Activated CD4-positive, alpha-beta T cell treated with anti-CD3 and anti-CD28 coated beads for 24 hours (primary cell): ENCODE results near the gene ARPC5.
A peak's percentile ranks its signal among the peaks of the same experiment; 100 is the strongest.
"Not testable (repeated sequence)": the region's sequence is repeated elsewhere in the genome, so short reads cannot be mapped to it uniquely, and the experiment has no call there.

Experiments used
- DNase-seq, 2 donors: peaks; one replicate each; pipeline ENCODE4 v3.0.0-alpha.2; 2020; ENCODE audit warnings: low read depth in 2 of 2

ARPC5 gene

GRCh38 chr1:183635606-183636333 is at the start of gene ARPC5:
TSS of gene ARPC5 (minus strand) at chr1:183635783. CDS start at chr1:183635659, 124 bp downstream.
- peak; percentile 95 to 97 for DNase-seq

DNA sequence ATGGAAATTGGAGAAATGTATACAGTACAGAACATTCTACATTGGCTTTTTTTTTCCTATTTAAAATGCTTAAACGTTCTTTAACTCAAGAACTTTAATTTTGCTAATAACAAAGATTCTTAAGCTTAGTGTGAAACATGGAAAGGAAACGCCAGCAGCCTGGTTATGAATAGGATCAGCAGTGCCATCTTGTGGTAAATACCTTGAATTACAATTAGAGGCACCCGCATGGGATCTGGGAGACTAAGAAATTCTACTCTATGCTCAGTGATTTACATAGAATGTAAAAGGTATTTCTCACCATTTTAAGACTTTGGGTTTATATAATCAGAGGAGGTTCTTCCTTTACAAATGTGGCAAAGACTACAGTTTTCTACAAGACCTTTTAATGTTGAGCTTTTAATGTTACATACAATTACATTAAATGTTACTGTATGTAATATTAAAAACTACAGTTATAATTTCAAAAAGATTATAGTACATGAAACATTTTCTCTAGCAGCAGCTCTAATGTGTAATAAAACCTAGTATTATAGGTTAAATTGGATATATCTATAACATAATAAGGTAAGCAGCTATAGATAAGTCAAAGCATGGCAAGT is 49.6 kb upstream of the ARPC5 start:
- DNase-seq = peak; percentile 1 to 12

DNA sequence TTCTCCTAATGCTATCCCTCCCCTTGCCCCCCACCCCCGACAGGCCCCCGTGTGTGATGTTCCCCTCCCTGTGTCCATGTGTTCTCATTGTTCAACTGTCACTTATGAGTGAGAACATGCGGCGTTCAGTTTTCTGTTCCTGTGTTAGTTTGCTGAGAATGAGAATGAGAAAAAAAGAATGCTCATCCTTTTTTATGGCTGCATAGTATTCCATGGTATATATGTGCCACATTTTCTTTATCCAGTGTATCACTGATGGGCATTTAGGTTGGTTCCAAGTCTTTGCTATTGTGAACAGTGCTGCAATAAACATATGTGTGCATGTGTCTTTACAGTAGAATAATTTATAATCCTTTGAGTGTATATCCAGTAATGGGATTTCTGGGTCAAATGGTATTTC is 43.8 kb upstream of the ARPC5 start:
- not testable (repeated sequence) for DNase-seq

DNA sequence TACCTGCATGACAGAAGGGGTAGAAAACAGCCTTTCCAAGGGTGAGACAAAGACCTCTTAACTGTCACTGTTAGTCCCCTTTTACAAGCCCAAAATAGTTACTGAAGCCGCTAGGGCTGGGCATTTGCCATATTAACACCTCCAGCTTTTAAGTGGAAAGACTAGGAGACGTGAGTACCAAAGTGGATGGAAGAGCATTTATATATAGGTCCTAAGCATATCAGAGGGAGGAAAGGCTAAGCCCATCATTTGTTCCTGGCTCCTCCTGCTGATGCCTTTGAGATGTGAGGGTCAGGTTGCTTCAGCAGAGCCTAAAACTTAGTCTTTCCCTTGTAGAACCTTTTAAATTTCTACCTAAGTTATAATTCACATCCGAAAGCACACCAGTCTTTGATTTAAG is 43.2 kb upstream of the ARPC5 start:
- DNase-seq = no peak

GRCh38 chr1:183676586-183677189 is 41.1 kb upstream of the ARPC5 start:
- no peak for DNase-seq

- DNase-seq = no peak
Measured at GRCh38 chr1:183675883-183676585, 40.5 kb upstream of the ARPC5 start.

GRCh38 chr1:183675381-183675780 is 39.8 kb upstream of the ARPC5 start:
- no peak for DNase-seq

DNA sequence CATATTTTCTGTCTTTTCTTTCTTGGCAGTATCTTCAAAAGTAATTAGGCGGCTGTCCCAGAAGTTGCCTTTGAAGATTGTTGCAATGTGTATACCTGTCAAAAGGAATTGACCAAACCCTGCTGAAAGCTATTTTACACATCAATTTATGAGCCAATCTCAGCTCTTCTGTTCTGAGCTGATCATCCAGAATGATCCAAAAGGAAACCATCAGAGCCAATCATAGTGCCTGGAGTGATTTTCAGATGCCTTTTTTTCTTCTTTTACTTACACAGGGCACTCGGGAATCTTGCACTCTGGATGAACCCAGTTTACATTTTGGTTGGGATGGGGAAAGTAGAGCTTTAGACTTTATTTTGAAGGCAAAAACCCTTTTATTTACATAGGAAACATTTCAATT is 39.3 kb upstream of the ARPC5 start:
- DNase-seq = no peak

DNA sequence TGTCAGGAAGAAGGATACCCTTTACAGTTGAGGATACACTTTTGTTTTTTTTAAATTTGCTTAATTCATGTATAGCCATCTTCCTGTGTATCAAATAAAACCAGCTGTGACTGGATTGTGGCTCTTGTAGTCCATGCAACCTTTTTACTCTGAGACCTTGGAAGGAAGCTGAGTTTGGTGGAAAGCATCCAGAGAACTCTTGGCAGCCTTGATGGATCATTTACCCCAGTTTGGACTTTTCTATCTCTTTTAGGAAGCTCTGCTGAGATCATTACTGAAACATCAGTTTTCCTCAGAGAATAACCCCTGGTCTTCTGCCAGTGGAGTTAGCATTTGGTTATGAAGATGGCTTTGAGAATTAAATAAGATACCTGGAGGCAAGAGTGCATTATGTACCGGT is 38.8 kb upstream of the ARPC5 start:
- DNase-seq = no peak

DNA sequence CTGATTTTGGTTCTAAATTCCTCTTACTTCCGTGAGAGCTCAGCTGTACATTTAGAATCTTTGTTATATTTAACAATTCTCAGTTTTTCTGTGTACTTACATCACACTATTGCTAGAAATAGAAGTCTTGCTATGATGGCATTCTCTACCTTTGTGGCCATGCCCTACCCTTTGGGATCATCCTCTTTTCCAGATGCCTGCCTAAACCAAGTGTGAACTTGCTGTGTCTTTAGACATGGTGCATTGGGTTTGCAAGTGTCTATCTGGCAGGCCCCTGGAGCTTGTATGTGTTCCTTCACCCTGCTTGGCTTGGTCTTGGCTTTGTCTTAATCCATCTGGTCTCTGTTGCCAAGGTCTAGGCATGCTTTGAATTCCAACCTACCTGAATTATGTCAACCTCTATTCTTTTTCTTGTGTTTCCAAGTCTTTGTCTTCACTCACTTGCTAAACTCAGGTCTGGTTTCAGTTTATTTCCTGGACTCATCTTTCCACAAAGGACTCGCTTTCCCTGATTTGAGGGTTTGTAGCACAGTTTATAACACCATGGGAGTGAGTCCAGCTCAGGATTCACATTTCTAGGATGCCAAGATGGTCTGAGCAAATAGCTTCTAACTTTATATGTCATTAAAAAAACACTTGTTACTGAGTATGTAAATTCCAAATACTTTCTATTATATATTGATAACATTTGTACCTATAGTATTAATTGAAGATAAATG is 38.2 kb upstream of the ARPC5 start:
- DNase-seq = no peak

- DNase-seq = no peak
Measured at GRCh38 chr1:183670169-183670568, 34.6 kb upstream of the ARPC5 start.

- no peak for DNase-seq
Measured at GRCh38 chr1:183656355-183656754, 20.8 kb upstream of the ARPC5 start.

- peak; percentile 65 to 71 for DNase-seq
Measured at GRCh38 chr1:183655562-183656075, 20.0 kb upstream of the ARPC5 start.

DNA sequence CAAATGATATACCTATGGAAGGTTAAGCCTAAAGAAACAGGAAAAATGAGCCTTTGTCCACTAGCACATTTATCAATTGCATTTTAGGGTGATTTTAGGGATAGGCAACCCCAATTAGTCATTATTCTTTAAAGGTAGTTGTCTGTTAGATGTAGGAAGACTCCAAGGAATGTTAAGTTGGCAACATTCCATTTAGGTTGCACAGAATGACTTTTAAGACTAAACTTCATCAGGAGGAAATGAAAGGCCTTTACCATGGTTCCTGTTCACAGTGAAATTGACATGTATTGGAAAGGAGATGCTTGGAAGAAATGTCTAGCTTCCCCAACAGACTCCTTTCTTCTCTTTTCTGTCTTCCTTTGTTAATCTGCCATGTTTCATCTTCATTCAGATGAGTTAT is 19.1 kb upstream of the ARPC5 start:
- no peak for DNase-seq

DNA sequence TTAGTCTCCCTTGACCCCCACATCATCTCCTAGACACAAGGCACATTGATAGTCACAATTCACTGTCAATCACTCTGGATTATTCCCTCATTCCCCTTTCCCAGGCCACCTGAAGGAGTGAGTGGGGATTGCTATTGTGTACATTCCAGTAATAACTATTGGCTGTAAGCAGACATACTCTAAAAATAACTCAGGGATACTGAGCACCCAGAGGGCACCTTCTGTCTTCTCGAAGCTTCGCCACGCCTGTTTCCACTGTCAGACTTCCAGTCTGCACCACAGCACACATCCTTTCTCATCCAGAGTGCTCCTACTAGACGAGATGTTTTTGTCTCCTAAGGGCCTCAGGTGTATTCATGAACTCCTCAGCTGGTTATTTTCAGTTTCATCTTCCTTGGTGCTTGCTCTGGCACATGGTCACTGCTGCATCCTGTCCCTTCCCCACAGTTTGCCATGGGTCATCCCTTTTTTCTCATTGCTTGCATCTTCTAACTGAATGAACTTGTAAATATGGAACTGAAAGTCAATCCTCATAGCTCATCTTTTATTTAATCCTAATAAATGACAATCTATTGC is 18.4 kb upstream of the ARPC5 start:
- DNase-seq = no peak

DNA sequence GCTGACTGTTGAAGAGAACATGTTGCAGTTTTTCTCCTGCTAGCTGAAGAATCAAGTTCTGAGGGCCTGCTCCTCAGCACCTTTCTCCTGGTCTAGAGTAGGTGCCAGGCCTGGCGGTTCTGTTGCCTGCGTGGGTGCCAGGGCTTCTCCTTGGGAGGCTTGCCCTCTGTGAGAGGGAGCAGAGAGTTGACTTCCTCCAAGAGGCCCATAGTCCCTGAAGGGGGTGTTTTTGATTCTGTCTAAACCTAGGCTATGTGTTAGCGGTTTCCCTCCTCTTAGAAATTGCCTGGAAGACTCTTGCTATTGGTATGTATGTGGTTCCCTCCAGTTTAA is 17.8 kb upstream of the ARPC5 start:
- DNase-seq = no peak

- no peak for DNase-seq
Measured at GRCh38 chr1:183652547-183653461, 17.2 kb upstream of the ARPC5 start, which contains the start of gene APOBEC4. TSS of gene APOBEC4 (minus strand) at chr1:183653316. CDS start at chr1:183648781, 4,535 bp downstream.

DNA sequence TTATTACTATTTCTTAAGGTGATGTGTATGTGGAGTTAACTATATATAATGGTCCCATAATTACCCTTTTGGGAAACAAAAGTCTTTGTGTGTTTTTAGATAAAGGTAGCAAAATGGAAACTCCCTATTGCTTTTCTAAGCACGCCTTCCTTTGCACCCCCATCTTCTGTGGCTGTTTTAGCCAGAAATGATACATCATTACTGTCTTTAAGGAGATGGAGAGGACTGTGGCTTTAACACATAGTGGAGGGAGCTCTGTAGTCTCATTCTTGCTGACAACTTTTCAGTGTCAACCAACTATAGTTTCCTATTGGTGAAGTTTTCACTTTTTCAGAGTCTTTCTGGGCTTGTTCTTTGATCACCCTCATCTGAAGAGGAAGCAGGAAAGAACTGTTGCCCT is 16.5 kb upstream of the ARPC5 start:
- no peak for DNase-seq

DNA sequence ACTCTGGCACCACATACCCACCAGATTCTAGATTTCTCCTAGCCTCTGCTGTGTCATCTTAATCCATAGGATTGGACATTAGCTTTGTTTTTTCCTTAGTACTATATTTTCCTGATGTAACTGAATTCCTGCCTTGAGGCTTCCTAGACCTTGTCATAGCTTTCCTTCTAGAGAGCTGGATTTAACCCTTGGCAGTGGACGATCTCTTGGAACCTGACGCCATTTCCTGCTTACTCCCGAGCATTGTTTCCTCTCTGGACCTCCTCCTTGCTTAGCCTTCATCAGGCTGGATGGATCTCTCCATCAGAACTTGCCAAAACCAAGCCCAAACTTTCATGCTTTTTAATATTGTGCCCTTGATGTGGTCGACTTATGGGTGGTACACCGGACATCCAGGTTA is 16.0 kb upstream of the ARPC5 start:
- no peak for DNase-seq

DNA sequence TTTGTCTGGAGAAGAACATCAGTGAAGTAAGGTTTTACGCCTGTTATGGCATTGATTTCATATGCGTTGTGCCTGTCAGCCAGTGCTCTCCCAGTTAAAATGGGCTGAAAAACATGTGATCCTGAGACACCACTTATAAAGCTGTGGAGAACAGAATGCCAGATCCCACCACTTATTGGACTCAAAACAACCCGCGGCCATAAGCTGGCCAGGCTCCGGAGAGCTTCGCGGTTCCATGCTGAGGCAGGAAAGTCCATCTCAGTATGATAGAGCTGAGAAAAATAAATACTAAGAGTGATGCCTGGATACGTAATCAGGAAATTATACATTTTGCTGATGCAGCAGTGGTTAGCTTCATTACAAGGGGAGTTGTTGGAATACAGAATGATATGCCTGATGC is 12.5 kb upstream of the ARPC5 start:
- no peak for DNase-seq
